Measurements from ENCODE around the gene NKIRAS1.
"Not testable (repeated sequence)": the region's sequence is repeated elsewhere in the genome, so short reads cannot be mapped to it uniquely, and the experiment has no call there.

Gene NKIRAS1

DNA sequence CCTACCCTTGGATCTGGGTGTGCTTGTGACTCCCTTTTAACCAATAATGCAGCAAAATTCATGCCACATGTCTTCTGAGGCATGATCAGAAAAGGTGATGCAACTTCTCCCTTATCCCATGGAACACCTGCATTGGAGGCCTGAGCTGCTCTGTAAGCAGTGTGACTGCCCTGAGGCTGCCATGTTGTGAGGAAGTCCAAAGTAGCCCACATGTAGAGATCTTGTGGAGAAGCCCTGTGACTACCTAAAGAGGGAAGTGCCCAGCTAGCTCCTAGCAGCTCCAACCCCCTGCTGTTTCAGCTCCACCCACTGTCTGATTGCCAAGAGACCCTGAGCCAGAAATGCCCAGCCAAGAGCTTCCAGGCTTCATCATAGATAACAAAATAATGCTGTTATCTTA is 21.9 kb upstream of the NKIRAS1 start:
- no peak for DNase-seq

DNA sequence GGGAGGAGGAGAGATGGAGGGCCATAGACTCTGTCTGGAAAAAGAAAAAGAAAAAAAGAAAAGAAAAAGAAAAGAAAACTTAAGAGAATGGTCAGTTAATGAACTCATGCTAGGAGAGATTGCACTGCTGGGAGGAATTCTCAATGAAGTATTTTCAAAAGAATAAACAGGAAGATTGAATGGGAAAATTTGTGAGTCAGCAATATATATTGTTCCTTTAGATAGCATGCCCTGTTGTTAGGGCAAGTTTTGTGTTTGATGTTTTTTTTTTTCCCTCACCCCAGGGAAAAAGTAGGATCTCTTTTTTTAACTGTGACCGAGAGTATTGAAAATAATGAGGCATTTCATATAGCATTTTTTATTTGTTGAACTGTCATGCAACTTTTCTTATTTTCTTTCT is 20.5 kb upstream of the NKIRAS1 start:
- no peak for DNase-seq

DNA sequence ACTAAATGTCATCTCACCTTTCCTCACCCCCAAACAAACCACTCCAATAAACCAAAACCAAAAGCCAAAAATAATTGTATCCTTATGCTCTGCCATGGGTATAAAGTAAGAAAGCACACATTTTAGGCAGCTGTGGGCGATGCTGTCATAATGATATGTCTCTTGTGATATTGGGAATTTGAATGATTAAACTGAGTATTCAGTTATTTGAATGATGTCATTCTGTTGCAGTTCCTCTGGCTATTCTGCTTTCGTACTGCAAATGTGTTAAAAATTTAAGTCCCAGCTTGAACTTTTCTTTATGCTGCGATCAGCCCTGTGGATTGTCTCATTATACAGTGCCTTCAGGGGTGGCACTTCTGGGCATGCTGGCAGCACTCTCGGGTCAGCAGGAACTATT is 17.5 kb upstream of the NKIRAS1 start:
- DNase-seq: no peak

DNA sequence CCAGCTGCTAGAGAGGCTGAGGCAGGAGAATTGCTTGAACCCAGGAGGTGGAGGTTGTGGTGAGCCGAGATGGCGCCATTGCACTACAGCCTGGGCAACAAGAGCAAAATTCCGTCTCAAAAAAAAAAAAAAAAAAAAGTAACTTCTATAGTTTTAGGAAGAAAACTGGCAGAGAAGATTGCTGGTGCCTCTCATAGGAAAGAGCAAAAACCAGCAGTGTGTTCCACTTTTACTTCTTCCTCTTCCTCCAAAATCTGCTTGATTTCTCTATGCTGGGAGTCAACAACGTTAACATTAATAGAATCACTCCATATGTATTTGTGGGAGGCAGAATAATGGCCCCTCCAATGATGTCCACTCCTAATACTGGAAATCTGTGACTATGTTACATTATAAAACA is 15.8 kb upstream of the NKIRAS1 start:
- DNase-seq: peak; percentile 33 to 40 (median 38)

DNA sequence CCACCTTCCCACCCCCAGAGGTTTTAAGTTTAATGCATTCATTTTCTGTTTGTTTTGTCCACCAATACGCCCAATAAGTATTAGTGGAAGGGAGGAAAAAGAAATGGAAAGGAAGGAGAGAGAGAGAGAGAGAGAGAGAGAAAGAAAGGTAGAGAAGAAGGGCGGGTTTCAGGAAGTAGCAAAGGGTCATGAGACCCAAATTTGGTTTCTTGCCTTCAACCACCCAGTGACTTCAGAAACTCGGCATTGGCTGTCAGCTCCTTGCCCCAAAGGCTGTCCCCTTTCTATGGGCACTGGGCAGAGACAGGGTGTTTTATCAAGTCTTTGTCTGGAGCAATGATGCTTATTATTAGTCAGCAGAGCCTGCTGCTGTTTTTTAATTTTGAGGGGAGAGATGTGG is 14.8 kb upstream of the NKIRAS1 start:
- DNase-seq: no peak

DNA sequence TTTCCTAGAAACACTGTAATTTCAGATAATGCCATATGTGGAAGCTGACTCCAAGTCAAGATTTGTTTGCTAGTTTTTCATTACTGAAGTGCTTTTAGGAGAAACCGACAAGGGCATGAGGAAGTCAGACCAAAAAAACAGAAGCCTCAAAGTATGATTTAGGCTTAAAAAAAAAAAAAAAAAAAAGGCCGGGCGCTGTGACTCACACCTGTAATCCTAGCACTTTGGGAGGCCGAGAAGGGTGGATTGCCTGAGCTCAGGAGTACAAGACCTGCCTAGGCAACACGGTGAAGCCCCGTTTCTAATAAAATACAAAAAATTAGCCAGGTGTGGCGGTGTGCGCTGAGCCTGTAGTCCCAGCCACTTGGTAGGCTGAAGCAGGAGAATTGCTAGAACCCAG is 11.7 kb upstream of the NKIRAS1 start:
- DNase-seq: peak; percentile 40 to 76 (median 71)

DNA sequence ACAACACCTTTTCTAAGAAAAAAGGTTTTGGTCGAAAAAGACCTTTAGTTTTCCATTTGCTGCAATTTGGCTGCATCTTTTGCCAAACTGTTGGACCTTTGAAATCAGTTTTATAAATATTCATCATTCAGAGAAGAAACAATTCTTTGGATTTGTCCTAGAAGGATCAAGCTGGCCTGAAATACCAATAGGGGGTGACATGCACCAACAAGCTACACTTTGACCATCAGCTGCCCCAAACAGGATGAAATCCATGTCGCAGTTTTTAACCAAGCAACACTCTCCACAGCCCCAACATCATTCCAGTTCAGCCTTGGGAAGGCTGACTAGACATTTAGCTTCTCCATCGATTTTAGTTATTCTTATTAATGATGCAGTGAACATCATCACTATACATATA is 9.9 kb upstream of the NKIRAS1 start:
- DNase-seq: no peak

DNA sequence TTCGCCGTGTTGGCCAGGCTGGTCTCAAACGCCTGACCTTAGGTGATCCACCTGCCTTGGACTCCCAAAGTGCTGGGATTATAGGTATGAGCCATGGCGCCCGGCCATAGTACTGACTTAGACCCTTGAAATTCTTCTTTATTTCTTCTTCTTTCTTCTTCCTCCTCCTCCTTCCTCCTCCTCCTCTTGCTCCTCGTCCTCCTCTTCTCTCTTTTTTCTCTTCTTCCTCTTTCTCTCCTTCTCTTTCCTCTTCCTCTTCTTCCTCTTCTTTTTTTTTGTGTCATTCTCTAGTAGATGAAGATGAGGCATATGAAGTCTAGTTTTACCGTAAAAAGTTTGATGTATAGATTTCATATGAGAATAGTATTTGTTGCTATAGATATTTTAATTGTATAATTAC is 9.5 kb upstream of the NKIRAS1 start:
- DNase-seq: no peak

DNA sequence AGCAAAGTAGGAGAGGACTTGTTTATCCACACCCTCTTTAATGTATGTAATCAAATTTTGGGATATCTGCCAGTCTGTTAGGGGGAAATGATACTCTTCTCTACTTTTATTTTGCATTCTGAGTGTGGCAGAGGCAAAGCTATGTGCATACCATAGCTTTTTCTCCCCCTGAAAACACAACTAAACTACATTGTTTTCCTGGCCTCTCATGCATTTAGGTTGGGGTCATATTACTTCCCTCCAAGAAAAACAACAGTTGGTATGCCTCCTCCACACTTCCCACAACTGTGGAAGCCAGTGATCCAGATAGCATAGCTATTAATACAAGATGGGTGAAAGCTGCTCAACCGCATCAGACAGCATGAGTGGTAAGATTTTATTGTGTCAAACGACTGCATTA is 7.0 kb upstream of the NKIRAS1 start:
- no peak for DNase-seq

DNA sequence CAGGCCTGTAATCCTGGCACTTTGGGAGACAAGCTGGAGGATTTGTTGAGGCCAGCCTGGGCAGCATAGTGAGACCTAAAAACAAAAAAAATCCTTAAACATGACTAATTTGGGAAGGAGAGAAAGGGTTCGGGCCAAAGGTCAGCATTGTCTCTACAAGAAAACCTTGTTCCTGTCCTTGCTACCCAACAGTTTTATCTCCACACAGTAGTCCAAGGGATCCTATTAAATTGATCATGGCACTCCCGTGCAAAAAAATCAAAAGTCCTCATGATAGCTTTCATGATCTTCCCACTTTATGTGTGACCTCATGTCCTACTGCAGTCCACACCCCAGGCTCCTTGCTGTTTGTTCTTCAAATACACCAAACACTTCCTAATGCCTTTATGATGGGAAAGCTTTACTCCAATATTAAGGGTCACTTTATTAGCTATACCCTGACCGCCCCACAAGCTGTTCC is 4.3 kb upstream of the NKIRAS1 start:
- DNase-seq: no peak

DNA sequence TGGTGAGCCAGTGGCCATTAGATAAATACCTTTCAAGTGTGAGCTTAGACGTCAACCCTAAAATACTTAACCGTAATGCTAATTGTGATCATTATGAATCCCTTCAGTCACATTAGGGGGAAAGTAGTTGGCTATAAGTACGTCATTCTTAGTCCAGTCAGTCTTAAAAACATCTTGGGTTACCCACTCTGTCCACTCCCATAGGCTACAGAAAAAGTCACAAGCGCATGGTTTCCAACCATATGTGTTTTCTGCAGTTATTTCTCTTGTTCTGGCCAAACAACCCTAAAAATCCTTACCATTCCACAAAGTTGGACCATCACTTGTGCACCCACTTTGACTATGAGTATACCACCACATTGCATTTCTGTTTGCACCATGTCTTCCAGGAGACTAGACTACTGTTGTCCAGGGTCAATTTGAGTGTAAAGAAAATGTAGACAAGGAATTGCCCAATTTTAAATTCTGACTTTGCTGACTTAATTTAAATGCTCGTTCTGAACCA is 3.4 kb upstream of the NKIRAS1 start:
- no peak for DNase-seq

DNA sequence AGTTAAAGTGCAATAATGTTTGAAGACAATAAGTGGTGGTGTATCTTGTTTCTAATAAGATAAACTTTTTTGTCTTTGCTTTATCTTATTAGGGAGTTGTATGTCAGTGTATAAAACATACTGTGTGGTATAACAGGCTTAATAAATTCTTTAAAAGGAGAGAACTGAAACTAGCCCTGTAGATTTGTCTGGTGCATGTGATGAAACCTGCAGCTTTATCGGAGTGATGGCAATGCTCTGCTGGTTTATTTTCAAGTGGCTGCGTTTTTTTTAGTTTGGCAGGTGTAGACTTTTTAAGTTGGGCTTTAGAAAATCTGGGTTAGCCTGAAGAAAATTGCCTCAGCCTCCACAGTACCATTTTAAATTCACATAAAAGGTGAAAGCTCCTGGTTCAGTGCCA is 2.8 kb upstream of the NKIRAS1 start:
- DNase-seq: no peak

DNA sequence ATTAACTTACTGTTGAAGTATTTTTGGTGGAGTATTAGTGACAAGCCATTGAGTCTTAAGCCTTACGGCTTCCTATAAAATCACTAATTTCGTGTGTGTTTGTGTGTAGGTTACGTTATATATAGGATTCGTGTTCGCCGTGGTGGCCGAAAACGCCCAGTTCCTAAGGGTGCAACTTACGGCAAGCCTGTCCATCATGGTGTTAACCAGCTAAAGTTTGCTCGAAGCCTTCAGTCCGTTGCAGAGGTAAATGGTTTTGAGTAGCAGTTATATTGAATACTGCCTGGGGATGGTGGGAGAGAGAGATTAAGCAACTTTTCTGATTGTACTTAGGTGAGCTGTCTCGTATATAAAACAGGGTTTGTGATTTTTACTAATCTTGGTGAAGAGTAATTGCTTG is 1.5 kb upstream of the NKIRAS1 start:
- DNase-seq: not testable (repeated sequence)

DNA sequence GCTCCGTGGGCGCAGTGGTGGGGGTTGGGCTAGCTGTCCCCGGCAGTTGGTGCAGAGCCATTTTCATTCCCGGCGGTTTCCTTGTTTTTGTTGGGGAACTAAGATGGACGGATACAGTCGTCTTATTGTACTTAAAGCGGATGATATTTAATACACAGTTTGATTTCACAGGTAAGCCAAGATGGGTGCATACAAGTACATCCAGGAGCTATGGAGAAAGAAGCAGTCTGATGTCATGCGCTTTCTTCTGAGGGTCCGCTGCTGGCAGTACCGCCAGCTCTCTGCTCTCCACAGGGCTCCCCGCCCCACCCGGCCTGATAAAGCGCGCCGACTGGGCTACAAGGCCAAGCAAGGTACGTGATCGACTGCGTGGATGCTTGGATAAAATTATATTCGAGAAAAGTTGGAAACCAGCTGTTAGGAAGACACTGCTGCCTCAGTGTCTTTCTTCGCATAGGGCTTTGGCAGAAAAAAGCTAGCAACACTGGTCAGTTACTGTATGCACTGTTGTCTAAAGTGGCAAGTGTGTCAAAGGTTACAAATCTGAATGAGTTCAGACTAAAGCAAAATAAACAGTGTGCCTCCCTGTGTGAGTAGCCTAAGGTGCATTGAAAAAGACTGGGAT is 1.0 kb upstream of the NKIRAS1 start:
- peak; percentile 87 to 91 (median 90) for DNase-seq

DNA sequence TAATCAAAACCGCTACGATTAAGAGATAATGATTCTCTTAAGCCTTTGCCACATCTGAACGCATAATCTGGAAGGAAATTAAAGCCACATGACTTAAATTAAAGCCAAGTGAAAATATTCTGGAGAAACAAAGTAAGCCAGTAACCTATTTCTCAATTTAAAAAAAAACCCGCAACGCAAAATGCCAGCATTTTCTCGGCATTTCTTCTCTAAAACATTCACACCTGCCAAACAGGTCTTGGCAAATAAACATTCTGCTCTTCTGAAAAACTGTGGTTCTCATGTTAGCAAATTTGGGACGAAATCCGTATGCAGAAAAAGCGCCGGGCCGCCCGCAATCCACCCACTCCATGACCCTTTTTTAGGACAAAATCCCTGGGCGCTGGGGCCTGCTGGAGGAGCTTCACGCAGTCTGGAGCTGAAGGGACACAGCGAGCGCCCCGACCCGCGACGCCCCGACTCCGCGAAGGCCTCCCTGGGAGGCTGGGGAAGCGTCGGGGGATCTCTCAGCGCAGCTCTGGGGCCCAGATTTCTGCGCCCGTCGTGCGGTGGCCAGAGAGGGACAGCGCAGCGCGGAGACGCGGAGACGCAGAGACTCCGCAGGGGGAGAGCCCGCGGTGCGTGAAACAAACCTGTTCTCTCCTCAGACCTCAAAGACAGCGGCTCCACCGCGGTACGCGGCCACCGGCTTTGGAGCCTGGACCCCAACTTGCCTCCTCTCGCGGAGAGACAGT is 471 bp downstream of the NKIRAS1 start:
- DNase-seq: peak in 1 of 3 donors; percentile 66

DNA sequence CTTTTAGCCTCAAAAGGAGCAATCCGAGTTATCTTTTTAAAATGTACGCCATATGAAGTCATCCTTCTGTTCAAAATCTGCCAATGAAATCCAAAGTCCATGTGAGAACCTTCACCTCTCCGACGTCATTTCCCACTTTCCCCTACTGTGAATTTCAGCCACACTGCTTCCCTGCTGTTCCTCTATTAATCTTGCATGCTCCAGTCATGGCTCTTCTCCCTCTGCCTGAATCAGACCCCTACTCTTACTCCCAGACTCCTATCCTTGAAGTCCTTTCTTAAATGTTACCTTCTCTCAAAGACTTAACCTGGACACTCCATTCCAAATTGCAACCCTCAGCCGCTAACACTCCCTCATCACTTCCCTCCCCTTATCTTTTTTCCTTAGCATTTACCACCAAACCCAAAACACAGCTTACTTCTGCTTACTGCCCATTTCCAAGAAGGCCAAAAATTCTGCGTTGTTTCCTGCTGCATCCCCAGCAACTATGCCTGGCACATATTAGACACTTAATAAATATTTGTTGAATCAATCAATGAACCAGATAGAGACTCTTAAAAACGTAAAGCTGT is 1.2 kb downstream of the NKIRAS1 start:
- DNase-seq: peak in 2 of 3 donors; percentile 50 to 61

DNA sequence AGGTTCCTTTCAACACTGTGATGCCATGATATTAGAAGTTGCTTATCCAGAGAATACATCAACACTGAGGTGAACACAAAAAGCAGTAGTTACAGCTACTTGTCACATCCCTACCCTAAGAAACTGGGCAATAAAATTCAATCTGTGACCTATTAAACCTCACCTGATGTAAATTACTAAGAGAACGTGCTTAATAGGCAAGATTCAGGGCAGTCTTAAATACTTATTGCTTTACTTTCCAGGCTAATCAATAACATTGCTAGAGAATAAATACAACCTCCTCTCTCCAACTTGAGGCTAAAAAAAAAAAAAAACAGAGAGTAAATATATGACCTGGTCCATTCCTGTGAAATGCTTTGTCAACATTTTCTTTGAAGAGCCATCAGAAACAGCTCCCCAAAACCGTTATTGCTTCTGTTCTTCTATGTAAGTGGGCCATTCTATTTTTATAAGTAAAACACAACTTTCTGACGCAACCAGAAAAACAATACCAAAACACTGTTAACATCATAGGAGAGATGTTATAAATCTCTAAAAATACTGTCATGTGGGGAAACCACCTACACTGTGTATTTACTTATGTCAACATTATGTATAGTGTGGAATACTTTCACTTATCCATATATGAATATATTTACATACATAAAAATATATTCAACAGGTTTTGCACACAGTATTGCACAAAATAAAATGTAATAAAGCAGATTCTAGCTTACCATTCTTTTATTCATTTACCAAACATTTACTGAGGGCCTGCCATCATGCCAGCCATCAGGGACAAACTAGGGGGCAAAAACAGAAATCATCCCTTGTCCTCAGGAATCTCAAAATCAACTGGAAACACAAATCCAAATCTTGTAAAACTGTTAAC is 2.7 kb downstream of the NKIRAS1 start:
- DNase-seq: peak in 1 of 3 donors; percentile 54

DNA sequence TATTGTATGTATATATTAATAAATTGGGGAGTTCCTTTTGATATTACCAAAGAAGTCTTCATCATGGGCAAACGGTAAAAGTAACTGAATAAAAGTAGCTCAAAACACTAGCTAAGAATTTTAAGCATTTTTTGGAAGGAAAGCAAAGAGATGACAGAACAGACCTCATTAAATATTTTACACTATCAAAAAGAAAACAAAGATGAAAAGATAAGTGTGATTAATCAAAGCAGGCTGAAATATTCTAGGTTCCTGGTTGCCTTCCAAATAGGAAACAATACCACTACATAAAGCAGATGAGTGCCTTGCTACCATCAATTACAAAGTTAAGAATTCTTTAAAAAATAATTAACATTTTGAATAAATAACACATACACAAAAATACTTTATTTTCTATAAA is 3.6 kb downstream of the NKIRAS1 start:
- no peak for DNase-seq

DNA sequence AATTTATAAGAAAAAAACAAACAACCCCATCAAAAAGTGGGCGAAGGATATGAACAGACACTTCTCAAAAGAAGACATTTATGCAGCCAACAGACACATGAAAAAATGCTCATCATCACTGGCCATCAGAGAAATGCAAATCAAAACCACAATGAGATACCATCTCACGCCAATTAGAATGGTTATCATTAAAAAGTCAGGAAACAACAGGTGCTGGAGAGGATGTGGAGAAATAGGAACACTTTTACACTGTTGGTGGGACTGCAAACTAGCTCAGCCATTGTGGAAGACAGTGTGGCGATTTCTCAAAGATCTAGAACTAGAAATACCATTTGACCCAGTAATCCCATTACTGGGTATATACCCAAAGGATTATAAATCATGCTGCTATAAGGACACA is 4.5 kb downstream of the NKIRAS1 start:
- DNase-seq: not testable (repeated sequence)

DNA sequence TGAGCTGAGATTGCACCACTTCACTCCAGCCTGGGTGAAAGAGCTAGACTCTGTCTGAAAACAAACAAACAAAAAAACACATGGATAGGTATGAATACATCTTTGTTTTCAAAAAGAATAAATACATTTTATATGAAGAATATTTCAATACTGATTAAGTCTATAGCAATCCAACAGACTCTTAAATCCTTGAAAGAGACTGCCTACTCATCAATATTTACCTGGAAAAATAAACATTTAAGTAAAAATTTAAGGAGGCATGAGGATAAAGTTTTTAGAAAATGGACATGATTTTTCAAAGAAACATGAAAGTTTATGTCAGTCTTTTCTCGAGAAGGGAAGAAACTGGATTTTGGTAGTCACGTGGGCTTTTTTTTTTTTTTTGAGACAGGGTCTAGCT is 5.4 kb downstream of the NKIRAS1 start:
- no peak for DNase-seq

DNA sequence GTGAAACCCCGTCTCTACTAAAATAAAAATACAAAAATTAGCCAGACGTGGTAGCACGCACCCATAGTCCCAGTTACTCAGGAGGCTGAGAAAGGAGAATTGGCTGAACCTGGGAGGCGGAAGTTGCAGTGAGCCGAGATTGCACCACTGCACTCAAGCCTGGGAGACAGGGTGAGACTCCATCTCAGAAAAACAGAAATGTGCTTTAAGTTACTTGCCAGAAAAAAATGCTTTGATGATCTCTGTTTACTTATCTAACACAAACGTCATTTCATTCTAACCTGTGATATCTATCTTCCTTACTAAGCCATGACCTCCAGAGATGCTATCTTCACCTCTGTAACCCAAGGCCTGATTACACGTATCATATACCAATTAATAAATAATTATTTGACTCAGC is 7.4 kb downstream of the NKIRAS1 start:
- DNase-seq: no peak

DNA sequence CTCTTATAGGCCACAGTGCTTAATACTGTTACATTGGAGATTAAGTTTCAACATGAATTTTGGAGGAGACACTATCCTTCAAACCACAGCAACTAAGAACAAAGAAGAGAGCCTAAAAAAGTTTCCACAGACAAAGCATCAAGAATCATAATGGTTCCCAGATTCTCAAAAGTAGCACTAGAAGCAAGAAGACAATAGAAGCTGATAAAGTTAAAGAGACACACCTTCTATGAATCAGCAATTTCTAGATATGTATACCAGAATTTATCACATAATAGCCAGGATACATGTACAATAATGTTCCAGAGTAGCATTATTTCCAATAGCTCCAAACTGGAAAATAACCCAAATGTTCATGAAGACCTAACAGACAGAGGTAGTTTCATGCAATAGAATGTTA is 12.2 kb downstream of the NKIRAS1 start:
- DNase-seq: no peak

DNA sequence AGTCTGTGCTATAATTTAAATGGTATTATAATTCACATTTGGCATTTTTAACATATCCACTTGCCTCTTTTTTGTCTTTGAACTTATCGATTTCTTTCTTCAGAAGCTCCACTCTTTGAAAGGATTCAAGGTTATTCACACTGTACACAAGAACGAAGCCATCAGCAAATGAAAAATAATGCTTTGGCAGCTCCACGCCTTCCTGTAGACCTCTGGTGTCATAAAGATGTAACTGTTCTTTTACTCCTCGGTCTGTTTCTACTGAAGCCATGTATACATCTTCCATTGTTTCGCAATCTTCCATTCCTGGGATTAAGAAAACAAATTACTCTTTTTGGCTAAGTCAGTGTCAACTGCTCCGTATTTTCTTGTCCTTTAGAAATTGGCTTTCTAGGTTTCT is 16.0 kb downstream of the NKIRAS1 start:
- no peak for DNase-seq

All from suppressor macrophage treated with lipopolysaccharide for 1 hour (primary cell).